Epidermal melanocyte (primary cell): Measurements from ENCODE around the gene SMARCD2.

Experiments used
- DNase-seq: peaks from one replicate; pipeline ENCODE4 v3.0.0; 2011; ENCODE audit warnings: low spot score; ENCODE audit not compliant: insufficient read length

SMARCD2 gene

DNA sequence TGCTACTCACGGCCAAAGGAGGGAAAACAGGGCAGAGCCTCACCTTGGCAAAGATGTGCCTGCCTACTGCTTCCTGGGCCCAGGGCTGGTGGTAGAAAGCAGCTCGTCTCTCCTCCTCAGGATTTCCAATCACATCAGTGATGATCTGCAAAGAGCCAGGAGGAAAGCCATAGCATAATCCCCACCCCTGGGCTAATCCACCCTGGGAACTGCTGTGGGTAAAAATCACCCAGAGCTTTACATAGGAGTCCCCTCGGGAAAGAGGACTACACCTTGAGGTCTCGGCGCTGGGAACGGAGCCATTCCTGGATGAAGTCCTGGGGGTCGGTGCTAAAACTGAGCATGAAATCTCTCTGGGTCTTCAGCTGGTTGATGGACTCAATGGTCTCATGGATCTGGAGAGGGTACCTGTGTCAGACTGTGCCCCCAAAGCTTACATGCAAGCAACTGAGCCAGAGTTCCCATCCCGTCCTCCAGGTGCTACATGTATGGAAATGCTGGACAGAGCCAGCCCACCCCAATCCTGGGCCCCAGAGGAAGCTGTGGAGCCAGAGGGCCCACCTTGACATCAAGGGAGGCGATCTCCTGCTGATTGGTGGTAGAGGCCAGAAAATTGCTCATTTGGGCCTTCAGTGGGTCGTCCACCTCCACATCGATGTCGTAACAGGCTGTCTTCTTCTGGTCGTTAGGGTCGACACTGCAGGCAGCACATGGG, 9.3 kb downstream of the SMARCD2 start:
- DNase-seq: no peak

DNA sequence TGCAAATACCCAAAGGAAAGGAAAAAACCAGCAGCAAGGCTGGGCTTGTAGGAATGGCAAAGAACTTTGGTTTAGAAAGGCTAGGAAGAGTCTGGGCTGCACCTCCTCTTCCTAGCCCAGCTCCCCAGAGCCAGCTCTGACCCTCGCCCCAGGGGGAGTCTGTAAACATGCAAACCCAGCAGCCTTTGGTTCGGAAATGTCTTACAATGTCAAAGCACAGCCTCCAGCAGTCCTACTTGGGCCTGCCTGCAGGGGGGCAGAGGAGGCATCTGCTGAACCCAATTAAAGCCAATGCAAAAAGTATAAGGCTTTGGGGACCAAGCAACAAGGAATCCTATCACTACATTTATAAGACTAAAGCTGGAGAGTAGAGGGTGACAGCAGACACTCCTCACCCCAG, 10.0 kb downstream of the SMARCD2 start:
- no peak for DNase-seq

GRCh38 chr17:63832014-63832413, 10.5 kb downstream of the SMARCD2 start:
- no peak for DNase-seq

DNA sequence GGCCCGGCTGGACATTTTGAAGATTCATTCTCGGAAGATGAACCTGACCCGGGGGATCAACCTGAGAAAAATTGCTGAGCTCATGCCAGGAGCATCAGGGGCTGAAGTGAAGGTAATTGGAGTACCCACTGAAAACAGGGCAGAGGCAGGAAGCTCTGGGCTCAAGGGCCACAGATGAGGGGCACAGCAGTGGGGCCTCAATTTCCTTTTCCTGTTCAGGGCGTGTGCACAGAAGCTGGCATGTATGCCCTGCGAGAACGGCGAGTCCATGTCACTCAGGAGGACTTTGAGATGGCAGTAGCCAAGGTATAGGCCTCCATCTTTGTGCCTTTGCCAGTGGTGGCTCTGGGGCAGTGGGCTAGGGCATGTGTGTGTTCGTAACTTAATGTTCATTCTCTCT, 11.0 kb downstream of the SMARCD2 start:
- no peak for DNase-seq

DNA sequence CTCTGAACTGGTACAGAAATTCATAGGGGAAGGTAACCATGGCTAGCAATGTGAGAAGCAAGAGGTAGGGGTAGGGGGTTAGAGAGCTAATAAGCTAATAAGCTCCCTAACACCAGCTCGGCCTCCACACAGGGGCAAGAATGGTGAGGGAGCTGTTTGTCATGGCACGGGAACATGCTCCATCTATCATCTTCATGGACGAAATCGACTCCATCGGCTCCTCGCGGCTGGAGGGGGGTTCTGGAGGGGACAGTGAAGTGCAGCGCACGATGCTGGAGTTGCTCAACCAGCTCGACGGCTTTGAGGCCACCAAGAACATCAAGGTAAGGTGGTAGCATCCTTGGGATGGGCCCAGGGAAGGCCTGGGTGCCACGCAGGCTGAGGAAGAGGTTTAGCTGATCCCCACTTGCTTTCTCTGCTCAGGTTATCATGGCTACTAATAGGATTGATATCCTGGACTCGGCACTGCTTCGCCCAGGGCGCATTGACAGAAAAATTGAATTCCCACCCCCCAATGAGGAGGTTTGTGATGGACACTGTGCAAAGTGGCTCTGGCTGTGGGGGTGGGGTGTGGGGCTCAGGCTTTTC, 11.5 kb downstream of the SMARCD2 start:
- no peak for DNase-seq

DNA sequence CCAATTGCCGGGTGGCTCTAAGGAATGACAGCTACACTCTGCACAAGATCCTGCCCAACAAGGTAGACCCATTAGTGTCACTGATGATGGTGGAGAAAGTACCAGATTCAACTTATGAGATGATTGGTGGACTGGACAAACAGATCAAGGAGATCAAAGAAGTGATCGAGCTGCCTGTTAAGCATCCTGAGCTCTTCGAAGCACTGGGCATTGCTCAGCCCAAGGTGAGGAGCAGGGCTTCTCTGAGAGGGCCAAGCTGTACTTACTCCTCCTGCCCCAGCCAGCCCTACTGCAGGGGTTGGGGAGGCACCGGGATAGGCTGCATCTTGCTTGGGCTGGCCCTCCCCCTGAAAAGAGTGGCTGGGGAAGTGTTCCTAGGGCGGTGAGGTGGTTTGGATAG, 12.2 kb downstream of the SMARCD2 start:
- DNase-seq: no peak

DNA sequence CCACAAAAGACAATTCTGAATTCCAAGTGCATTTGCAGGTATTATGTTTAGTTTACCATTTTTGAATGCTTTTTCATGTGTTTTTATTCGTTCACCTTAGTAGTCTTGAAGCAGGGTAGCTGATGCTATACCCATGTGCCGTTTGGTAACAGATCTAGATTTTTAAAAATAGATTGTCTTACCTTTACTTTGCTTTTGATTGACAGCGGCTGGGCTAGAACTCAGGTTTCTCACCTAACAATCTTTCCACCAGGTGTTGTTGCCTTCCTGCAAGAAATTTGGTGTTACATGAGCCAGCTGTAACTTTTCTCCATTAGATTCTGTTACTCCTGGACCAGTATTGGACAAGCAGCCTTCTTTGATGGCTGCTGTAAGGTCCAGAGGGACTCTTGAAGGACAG, 13.5 kb downstream of the SMARCD2 start:
- no peak for DNase-seq

GRCh38 chr17:63827801-63828221, 14.7 kb downstream of the SMARCD2 start:
- no peak for DNase-seq

GRCh38 chr17:63827002-63827800, 15.3 kb downstream of the SMARCD2 start, which contains the start of the genes FTSJ3 and PSMC5:
Gene FTSJ3, minus strand, starts transcription at chr17:63827663. Its CDS starts 761 bp downstream, at chr17:63826902.
Gene PSMC5, plus strand, starts transcription at chr17:63827431. Its CDS starts 60 bp downstream, at chr17:63827491.
- DNase-seq: peak; percentile 90

GRCh38 chr17:63826468-63827001, 15.9 kb downstream of the SMARCD2 start:
- DNase-seq: no peak

- no peak for DNase-seq
Measured at GRCh38 chr17:63824362-63824761, 18.1 kb downstream of the SMARCD2 start.

DNA sequence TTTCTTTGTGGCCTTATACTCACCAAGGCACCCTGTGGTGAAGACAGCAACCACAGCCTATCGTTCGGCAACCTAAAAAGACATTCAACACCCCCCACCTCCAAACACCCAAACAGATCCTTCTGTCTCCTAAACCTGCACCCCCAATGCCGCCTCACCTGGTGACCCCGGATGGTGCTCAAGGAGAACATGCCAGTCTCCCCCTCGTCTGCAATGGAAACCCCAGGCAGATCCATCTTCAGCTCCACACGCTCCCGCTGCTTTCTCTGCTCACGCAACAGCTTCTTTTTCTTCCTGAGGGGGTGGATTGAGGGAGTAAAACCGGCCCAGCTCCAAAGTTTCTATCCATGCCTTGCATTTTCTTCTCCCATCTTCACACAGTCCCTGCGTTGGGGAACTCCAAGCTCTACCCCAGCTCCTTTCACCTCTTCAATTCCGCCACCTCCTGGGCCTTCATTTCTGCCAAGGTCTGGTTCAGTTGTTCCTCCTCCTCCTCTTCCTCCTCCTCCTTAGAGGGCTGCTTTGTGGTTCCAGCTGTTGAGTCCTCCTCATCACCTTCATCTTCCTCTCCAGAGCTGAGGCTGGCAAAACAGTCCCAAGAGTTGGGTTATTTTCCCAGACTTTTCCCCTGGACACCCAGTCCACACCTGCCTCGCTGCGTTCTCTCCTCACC, 18.7 kb downstream of the SMARCD2 start:
- no peak for DNase-seq

GRCh38 chr17:63822537-63822936, 19.9 kb downstream of the SMARCD2 start:
- no peak for DNase-seq

GRCh38 chr17:63821804-63822203, 20.7 kb downstream of the SMARCD2 start:
- no peak for DNase-seq

DNA sequence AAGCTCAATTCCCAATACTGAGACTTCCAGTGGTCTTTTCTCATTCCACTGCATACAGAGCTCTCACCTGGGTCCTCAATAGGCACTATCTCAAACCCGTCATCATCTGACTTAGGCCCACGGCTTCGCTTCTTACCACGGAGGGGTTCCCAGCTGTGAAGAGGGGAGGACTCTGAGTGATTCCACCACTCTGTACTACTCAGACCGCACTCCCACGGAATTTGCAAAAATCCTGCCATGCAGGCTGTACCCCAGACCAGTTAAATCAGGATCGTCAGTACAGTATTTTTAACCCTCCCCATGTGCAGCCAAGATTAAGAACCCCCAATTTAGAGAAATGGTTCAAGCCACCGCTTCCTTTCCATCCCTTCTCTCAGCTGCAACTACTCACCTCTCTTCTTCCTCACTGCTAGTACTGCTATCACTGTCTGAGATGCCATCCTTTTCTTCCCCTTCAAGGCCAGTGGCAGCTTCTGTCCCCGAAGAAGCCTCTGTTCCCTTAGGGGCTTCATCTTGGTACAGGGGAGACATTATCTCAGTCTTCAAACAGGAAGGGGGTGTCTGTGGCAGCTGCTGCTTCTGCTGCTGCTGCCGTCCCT, 21.4 kb downstream of the SMARCD2 start:
- DNase-seq: no peak

GRCh38 chr17:63819585-63820537, 22.6 kb downstream of the SMARCD2 start:
- DNase-seq: no peak

- DNase-seq: no peak
Measured at GRCh38 chr17:63819131-63819530, 23.4 kb downstream of the SMARCD2 start.

GRCh38 chr17:63817736-63818385, 24.6 kb downstream of the SMARCD2 start:
- no peak for DNase-seq

DNA sequence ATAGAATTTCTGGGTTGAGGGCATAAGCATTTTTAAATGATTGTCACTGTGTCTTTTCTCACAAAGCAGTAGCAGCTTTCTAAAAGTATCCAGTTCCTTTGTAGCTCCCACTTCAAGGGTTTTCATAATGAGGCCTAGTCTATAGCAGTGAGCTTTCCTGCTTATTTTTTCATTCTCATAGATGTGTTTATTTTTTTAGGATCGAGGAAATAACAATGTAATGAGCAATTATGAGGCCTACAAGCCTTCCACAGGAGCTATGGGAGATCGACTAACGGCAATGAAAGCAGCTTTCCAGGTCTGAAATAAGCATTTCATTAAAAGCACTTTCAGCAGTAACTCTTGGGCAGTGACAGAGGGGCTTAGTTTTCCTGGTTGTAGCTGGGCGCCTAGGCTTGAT, 25.8 kb downstream of the SMARCD2 start:
- DNase-seq: no peak
